ENCODE data around the gene SNX27. TPM values are rescaled to one million over a fixed set of nuclear protein-coding genes. Genes with fewer than 3 reads are reported as not detected.

The SNX27 gene
- total and polyA plus RNA-seq, 3 donors from 2014 or later = 24.7 to 44.4 (median 42.8) TPM

GRCh38 chr1:151684128-151684527 is 72.3 kb downstream of the SNX27 start:
- DNase-seq = no peak
- Histone ChIP-seq H3K36me3 (ENCODE audit: low read depth, missing control alignments) (no peaks in the 10 kb centered on the region), H3K27me3 (no peaks in the 10 kb centered on the region), H3K4me3 (no peak overlapping the region), H3K4me1 (peaks cover 8% of the 10 kb centered on the region), H3K27ac (no peak overlapping the region), H3K9me3 (no peaks in the 10 kb centered on the region)
- WGBS, 2 donors = 97% methylated on average over 2 of the region's 2 CpGs
- TF ChIP-seq POLR2A (IDR thresholded peaks at IDR 0.05) (no peak), CTCF (IDR thresholded peaks at IDR 0.05) (no peak)
- intact Hi-C loops (cut with DNase I; ENCODE audit: low total_unique reads) = no loop called here

GRCh38 chr1:151686561-151686960 is 74.7 kb downstream of the SNX27 start:
- Histone ChIP-seq H3K27ac (peak overlapping the region; percentile 34 to 67), H3K4me1 (peaks cover 8% of the 10 kb centered on the region), H3K9me3 (no peaks in the 10 kb centered on the region), H3K27me3 (no peaks in the 10 kb centered on the region), H3K36me3 (ENCODE audit: low read depth, missing control alignments) (no peaks in the 10 kb centered on the region), H3K4me3 (no peak overlapping the region)
- no peak for TF ChIP-seq CTCF (IDR thresholded peaks at IDR 0.05)
- no peak for TF ChIP-seq POLR2A (IDR thresholded peaks at IDR 0.05)
- 83 to 96% methylated on average over 2 of the region's 2 CpGs for WGBS, 2 donors
- intact Hi-C loops (cut with DNase I; ENCODE audit: low total_unique reads) = no loop called here
- DNase-seq = no peak

- intact Hi-C loops (cut with DNase I; ENCODE audit: low total_unique reads) = no loop called here
Observed at GRCh38 chr1:151689494-151689893, 77.6 kb downstream of the SNX27 start.

GRCh38 chr1:151692226-151692625 is 80.4 kb downstream of the SNX27 start:
- no peak overlapping the region for H3K27ac ChIP-seq
- intact Hi-C loops (cut with DNase I; ENCODE audit: low total_unique reads) = no loop called here
- no peak overlapping the region for H3K4me3 ChIP-seq
- peaks cover 2% of the 10 kb centered on the region for H3K4me1 ChIP-seq
- H3K36me3 ChIP-seq (ENCODE audit: low read depth, missing control alignments) = no peaks in the 10 kb centered on the region
- TF ChIP-seq POLR2A (IDR thresholded peaks at IDR 0.05) = no peak
- TF ChIP-seq CTCF (IDR thresholded peaks at IDR 0.05) = no peak
- no peaks in the 10 kb centered on the region for H3K9me3 ChIP-seq
- 92% methylated on average over 3 of the region's 3 CpGs for WGBS, 2 donors
- no peaks in the 10 kb centered on the region for H3K27me3 ChIP-seq
- DNase-seq = no peak

More at GRCh38 chr1:151689494-151689893, 77.6 kb downstream of the SNX27 start:
- Histone ChIP-seq H3K4me1 (peaks cover 8% of the 10 kb centered on the region), H3K9me3 (no peaks in the 10 kb centered on the region), H3K27me3 (no peaks in the 10 kb centered on the region), H3K36me3 (ENCODE audit: low read depth, missing control alignments) (no peaks in the 10 kb centered on the region), H3K27ac (no peak overlapping the region), H3K4me3 (no peak overlapping the region)
- TF ChIP-seq POLR2A (IDR thresholded peaks at IDR 0.05) = no peak
- no peak for TF ChIP-seq CTCF (IDR thresholded peaks at IDR 0.05)
- WGBS, 2 donors = 83 to 84% methylated on average over 4 of the region's 4 CpGs
- no peak for DNase-seq

- no peaks in the 10 kb centered on the region for H3K9me3 ChIP-seq
- H3K36me3 ChIP-seq (ENCODE audit: low read depth, missing control alignments) = no peaks in the 10 kb centered on the region
- intact Hi-C loops (cut with DNase I; ENCODE audit: low total_unique reads) = no loop called here
- H3K27me3 ChIP-seq = no peaks in the 10 kb centered on the region
- H3K4me3 ChIP-seq = no peak overlapping the region
- no peaks in the 10 kb centered on the region for H3K4me1 ChIP-seq
- H3K27ac ChIP-seq = no peak overlapping the region
- no peak for DNase-seq
- WGBS, 2 donors = 74 to 86% methylated on average over 4 of the region's 4 CpGs
- TF ChIP-seq CTCF (IDR thresholded peaks at IDR 0.05) (peak in 1 of 3 experiments; percentile 34), POLR2A (IDR thresholded peaks at IDR 0.05) (no peak)
Observed at GRCh38 chr1:151693057-151693651, 81.3 kb downstream of the SNX27 start.

Measured in testis (tissue), 3 donors.